Measurements from ENCODE around the gene PTPRG.

DNA sequence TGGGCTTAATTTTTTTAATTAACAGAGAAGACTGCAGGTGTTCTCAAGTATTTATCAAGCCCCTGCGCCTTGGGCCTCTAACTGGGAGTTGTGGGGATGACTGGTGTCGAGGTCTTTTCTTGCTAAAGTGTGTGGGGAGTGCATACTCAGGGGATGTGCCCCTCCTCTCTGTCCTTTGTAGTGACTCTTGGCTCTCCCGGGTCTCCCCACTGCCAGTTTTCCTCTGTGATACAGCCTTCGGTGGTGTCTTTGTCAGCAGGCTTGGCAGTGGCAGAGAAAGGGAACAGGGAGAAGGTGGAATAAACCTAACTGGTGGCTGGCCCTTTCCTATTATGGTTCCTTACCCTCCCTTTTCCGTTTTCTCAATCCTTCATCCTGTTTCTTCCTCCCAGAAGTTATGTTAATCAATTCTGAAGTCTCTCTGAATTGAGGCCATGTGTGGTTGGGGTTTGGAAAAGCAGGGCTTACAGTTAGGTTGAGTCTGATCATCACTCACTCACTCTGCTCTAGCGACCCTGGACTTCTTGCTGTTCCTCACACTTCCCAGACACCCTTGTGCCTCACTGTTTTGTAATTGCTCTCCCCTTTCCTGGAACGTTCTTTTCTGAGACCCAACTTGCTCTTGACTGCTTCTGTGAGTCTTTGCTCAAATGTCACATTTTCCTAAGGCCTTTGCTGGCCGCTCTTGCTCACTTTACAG lies 158.1 kb downstream of the PTPRG start:
- TF ChIP-seq, protein P1, sequence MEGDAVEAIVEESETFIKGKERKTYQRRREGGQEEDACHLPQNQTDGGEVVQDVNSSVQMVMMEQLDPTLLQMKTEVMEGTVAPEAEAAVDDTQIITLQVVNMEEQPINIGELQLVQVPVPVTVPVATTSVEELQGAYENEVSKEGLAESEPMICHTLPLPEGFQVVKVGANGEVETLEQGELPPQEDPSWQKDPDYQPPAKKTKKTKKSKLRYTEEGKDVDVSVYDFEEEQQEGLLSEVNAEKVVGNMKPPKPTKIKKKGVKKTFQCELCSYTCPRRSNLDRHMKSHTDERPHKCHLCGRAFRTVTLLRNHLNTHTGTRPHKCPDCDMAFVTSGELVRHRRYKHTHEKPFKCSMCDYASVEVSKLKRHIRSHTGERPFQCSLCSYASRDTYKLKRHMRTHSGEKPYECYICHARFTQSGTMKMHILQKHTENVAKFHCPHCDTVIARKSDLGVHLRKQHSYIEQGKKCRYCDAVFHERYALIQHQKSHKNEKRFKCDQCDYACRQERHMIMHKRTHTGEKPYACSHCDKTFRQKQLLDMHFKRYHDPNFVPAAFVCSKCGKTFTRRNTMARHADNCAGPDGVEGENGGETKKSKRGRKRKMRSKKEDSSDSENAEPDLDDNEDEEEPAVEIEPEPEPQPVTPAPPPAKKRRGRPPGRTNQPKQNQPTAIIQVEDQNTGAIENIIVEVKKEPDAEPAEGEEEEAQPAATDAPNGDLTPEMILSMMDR (IDR thresholded peaks at IDR 0.05; ENCODE audit: insufficient read depth, low read depth, low read length) = no peak
- TF ChIP-seq EZH2 (IDR thresholded peaks at IDR 0.05; ENCODE audit: insufficient read depth, low read length) = no peak
